ENCODE data around the gene ARHGAP25. TPM values are rescaled to one million over a fixed set of nuclear protein-coding genes. Genes with fewer than 3 reads are reported as not detected.
A peak's percentile ranks its signal among the peaks of the same experiment; 100 is the strongest.

Gene ARHGAP25
- total and polyA plus RNA-seq, 4 donors: 3.5 to 7.0 (median 5.3) TPM

DNA sequence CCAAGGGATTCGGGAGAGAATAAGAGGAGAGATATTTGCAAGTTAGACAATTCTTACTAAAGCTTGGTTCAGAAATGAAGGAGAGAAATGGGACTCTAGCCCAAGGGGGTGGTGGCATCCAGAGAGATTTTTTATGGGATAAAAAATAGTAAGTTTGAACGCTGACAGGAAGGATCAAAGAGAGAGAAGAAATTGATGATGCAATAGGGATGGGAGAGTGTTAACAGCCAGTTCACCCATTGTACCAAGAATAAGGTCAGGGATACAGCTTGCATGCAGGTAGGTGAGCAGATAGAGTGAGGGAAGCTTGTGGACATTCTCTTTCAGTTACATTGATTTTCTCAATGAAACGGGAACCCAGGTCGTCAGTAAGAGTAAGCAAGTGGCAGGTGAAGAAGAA, 1.2 kb upstream of the ARHGAP25 start (continued):
- no peak for TF ChIP-seq REST (IDR thresholded peaks at IDR 0.05)
- TF ChIP-seq TAF1 (conservative IDR thresholded peaks at IDR 0.05): no peak

GRCh38 chr2:68734176-68734575, 435 bp upstream of the ARHGAP25 start:
- Histone ChIP-seq H3K27me3 (ENCODE audit: control insufficient read depth in 4 of 4, insufficient read depth in 4 of 4, low read length in 3 of 4) (no peaks in the 10 kb centered on the region), H3K4me3 (ENCODE audit: low read depth in 1 of 3, low read length in 3 of 3) (no peak overlapping the region), H3K36me3 (ENCODE audit: control insufficient read depth in 4 of 4, insufficient read depth in 3 of 4, low read depth in 1 of 4, low read length in 3 of 4) (no peaks in the 10 kb centered on the region), H3K9ac (ENCODE audit: low read depth in 1 of 2, low read length in 2 of 2) (peak overlapping the region in 1 of 2 donors; percentile 4), H3K4me1 (ENCODE audit: control insufficient read depth in 4 of 4, insufficient read depth in 4 of 4, low read length in 3 of 4) (no peaks in the 10 kb centered on the region), H3K9me3 (ENCODE audit: control insufficient read depth in 4 of 4, low read length in 3 of 4) (no peaks in the 10 kb centered on the region), H3K27ac (ENCODE audit: low read depth in 1 of 2, low read length in 2 of 2) (peak overlapping the region in 1 of 2 donors; percentile 48)
- no peak for TF ChIP-seq TAF1 (conservative IDR thresholded peaks at IDR 0.05)
- no peak for TF ChIP-seq ATF3 (IDR thresholded peaks at IDR 0.05)
- no peak for TF ChIP-seq FOXA2 (IDR thresholded peaks at IDR 0.05)
- no peak for TF ChIP-seq GABPA (IDR thresholded peaks at IDR 0.05 in 1 of 2, conservative IDR thresholded peaks at IDR 0.05 in 1 of 2)
- no peak for TF ChIP-seq REST (IDR thresholded peaks at IDR 0.05)
- no peak for TF ChIP-seq RAD21 (IDR thresholded peaks at IDR 0.05)
- TF ChIP-seq, protein P1, sequence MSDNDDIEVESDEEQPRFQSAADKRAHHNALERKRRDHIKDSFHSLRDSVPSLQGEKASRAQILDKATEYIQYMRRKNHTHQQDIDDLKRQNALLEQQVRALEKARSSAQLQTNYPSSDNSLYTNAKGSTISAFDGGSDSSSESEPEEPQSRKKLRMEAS (IDR thresholded peaks at IDR 0.05): no peak
- no peak for TF ChIP-seq JUND (IDR thresholded peaks at IDR 0.05)
- TF ChIP-seq, protein P2, sequence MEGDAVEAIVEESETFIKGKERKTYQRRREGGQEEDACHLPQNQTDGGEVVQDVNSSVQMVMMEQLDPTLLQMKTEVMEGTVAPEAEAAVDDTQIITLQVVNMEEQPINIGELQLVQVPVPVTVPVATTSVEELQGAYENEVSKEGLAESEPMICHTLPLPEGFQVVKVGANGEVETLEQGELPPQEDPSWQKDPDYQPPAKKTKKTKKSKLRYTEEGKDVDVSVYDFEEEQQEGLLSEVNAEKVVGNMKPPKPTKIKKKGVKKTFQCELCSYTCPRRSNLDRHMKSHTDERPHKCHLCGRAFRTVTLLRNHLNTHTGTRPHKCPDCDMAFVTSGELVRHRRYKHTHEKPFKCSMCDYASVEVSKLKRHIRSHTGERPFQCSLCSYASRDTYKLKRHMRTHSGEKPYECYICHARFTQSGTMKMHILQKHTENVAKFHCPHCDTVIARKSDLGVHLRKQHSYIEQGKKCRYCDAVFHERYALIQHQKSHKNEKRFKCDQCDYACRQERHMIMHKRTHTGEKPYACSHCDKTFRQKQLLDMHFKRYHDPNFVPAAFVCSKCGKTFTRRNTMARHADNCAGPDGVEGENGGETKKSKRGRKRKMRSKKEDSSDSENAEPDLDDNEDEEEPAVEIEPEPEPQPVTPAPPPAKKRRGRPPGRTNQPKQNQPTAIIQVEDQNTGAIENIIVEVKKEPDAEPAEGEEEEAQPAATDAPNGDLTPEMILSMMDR (IDR thresholded peaks at IDR 0.05; ENCODE audit: low read depth, low read length, missing input control): no peak
- TF ChIP-seq HNF4G (IDR thresholded peaks at IDR 0.05): no peak
- TF ChIP-seq, protein P3, sequence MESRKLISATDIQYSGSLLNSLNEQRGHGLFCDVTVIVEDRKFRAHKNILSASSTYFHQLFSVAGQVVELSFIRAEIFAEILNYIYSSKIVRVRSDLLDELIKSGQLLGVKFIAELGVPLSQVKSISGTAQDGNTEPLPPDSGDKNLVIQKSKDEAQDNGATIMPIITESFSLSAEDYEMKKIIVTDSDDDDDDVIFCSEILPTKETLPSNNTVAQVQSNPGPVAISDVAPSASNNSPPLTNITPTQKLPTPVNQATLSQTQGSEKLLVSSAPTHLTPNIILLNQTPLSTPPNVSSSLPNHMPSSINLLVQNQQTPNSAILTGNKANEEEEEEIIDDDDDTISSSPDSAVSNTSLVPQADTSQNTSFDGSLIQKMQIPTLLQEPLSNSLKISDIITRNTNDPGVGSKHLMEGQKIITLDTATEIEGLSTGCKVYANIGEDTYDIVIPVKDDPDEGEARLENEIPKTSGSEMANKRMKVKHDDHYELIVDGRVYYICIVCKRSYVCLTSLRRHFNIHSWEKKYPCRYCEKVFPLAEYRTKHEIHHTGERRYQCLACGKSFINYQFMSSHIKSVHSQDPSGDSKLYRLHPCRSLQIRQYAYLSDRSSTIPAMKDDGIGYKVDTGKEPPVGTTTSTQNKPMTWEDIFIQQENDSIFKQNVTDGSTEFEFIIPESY (IDR thresholded peaks at IDR 0.05): no peak
- no peak for TF ChIP-seq EGR1 (IDR thresholded peaks at IDR 0.05; ENCODE audit: low read depth in 2 of 2)
- DNase-seq (ENCODE audit: low spot score): no peak
- WGBS: 78% methylated on average over 3 of the region's 3 CpGs
